Loucy (cell line): ENCODE results near the gene ARHGAP6.

Experiments
- EZH2phosphoT487 ChIP-seq: fragments of 200-600 bp; IDR thresholded peaks from 2 replicates; pipeline ENCODE4 v1.6.1; 2018; ENCODE audit warnings: antibody characterized with exemption, mild to moderate bottlenecking, moderate library complexity, borderline replicate concordance
- TF ChIP-seq, protein P1 (sequence below): fragments of 200-600 bp; sonication (generic); conservative IDR thresholded peaks from 2 replicates; pipeline ENCODE4 v1.5.1; 2014; ENCODE audit warnings: mild to moderate bottlenecking, antibody characterized with exemption, low read length

DNA sequence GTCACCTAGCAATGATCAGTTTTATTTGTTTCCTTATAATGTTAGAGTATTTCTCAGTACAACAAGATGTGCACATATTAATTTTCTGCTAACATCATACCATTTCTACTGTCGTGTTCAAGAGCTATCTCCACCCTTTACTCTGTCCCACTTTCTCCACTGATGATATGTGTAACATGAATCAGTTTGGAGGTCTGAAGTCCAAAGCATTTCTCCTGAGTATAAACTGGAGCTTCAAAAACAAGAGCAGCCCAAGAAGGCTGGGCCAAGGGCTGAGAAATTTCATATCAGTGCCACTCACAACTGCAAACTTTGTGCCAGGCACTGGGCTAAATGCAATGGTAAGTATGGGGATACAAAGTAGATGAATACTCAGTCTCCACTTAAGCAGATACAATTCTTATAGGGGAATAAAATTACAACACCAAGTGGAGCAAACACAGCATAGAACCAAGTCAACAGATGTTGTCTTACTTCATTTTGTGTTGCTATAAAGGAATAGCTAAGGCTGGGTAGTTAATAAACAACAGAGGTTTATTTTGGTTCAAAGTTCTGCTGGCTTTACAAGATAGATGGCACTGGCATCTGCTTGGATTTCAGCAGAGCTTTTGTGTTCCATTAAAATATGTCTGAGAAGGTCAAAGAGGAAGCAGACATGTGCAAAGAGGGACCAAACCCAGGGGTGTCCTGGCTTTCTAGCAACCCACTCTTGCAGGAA lies 328.3 kb downstream of the ARHGAP6 start:
- TF ChIP-seq, protein P1, sequence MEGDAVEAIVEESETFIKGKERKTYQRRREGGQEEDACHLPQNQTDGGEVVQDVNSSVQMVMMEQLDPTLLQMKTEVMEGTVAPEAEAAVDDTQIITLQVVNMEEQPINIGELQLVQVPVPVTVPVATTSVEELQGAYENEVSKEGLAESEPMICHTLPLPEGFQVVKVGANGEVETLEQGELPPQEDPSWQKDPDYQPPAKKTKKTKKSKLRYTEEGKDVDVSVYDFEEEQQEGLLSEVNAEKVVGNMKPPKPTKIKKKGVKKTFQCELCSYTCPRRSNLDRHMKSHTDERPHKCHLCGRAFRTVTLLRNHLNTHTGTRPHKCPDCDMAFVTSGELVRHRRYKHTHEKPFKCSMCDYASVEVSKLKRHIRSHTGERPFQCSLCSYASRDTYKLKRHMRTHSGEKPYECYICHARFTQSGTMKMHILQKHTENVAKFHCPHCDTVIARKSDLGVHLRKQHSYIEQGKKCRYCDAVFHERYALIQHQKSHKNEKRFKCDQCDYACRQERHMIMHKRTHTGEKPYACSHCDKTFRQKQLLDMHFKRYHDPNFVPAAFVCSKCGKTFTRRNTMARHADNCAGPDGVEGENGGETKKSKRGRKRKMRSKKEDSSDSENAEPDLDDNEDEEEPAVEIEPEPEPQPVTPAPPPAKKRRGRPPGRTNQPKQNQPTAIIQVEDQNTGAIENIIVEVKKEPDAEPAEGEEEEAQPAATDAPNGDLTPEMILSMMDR = no peak
- TF ChIP-seq EZH2phosphoT487 = no peak
